HepG2 (cell line): ENCODE measurements around the gene TAMM41. TPM values are rescaled to one million over a fixed set of nuclear protein-coding genes. Genes with fewer than 3 reads are reported as not detected.

Experiments used
- ATAC-seq: fragments of 200-7000 bp; cut with Tn5 transposase; 3 replicates; pipeline ENCODE4 v1.9.1; 2020; ENCODE audit warnings: mild to moderate bottlenecking, moderate library complexity
- BruUV-seq: library from RNA; stranded (reverse); fragments of 400-500 nt; replicated peaks from 2 replicates; lab custom pipeline; 2021; lab: Mats Ljungman, UMichigan
- CTCF ChIA-PET: fragments of 300-600 bp; formaldehyde crosslinking; extraction: SDS; loops from one replicate; lab custom pipeline; 2021; ENCODE audit warnings: low total read pairs, inconsistent platforms, low intra/inter-chr PET ratio; lab: Yijun Ruan, JAX
- POLR2A ChIA-PET: fragments of 350-600 bp; sonication (Branson Sonifier 250); formaldehyde crosslinking; loops from one replicate; lab custom pipeline; 2020; ENCODE audit warnings: antibody characterized with exemption, inconsistent platforms; lab: Yijun Ruan, JAX
- DNase-seq: peaks from one replicate; pipeline ENCODE4 v3.0.0-alpha.2; 2015; ENCODE audit warnings: low spot score
- FAIRE-seq: peaks from 3 replicates; lab custom pipeline; 2011; peaks lifted over from hg19 to GRCh38; lab: Jason Lieb, UNC
- H2AFZ ChIP-seq: one replicate; pipeline ENCODE4 v1.6.1; 2011; ENCODE audit warnings: low read length, inconsistent platforms
- H3K27ac ChIP-seq: fragments of 300-600 bp; 3 replicates; pipeline ENCODE4 v1.8.0; 2011; ENCODE audit warnings: mixed run types, mild to moderate bottlenecking, mixed read lengths, low read length, inconsistent platforms; ENCODE audit not compliant: insufficient read depth; ENCODE audit errors: extremely low read length
- H3K27me3 ChIP-seq, 2 experiments: fragments of 200-600 bp in 1 of 2; 2 replicates in 1 of 2; 3 replicates in 1 of 2; pipeline versions ENCODE4 v1.6.0 to v1.8.0; 2011; ENCODE audit warnings: low read length in 2 of 2, mild to moderate bottlenecking in 2 of 2, moderate library complexity in 2 of 2, inconsistent platforms in 1 of 2; ENCODE audit not compliant: insufficient read depth in 2 of 2, control insufficient read depth in 1 of 2
- H3K36me3 ChIP-seq, 2 experiments: fragments of 200-600 bp in 1 of 2; replicated peaks in 1 of 2; 2 replicates in 1 of 2; 3 replicates in 1 of 2; pipeline versions ENCODE4 v1.5.1 to v1.8.0; 2011; ENCODE audit warnings: low read length in 2 of 2, inconsistent platforms in 1 of 2; ENCODE audit not compliant: insufficient read depth in 2 of 2, control insufficient read depth in 1 of 2
- H3K4me1 ChIP-seq: 2 replicates; pipeline ENCODE4 v1.5.1; 2012; ENCODE audit warnings: low read length, inconsistent platforms; ENCODE audit not compliant: insufficient read depth
- H3K4me2 ChIP-seq: 2 replicates; pipeline ENCODE4 v1.6.0; 2011; ENCODE audit warnings: low read depth, low read length, inconsistent platforms
- H3K4me3 ChIP-seq, 3 experiments: fragments of 200-600 bp in 1 of 3; sonication (generic), shearing (Covaris generic) in 1 of 3; replicated peaks in 1 of 3; 2 replicates each; pipeline ENCODE4 v1.5.1; 2011 to 2016; ENCODE audit warnings: low read length in 3 of 3, inconsistent platforms in 2 of 3, low read depth in 2 of 3, mild to moderate bottlenecking in 2 of 3, control low read depth in 1 of 3, mixed read lengths in 1 of 3; ENCODE audit not compliant: insufficient read depth in 1 of 3
- H3K79me2 ChIP-seq: one replicate; pipeline ENCODE4 v1.6.1; 2011; ENCODE audit warnings: low read length, inconsistent platforms; ENCODE audit not compliant: insufficient read depth
- H3K9ac ChIP-seq: 2 replicates; pipeline ENCODE4 v1.6.0; 2011; ENCODE audit warnings: mild to moderate bottlenecking, low read depth, low read length, inconsistent platforms; ENCODE audit not compliant: insufficient read depth
- H3K9me3 ChIP-seq: 2 replicates; pipeline ENCODE4 v1.5.1; 2012; ENCODE audit warnings: mild to moderate bottlenecking, low read length
- H4K20me1 ChIP-seq: 2 replicates; pipeline ENCODE4 v1.6.0; 2011; ENCODE audit warnings: inconsistent platforms, mild to moderate bottlenecking, low read length, moderate library complexity; ENCODE audit not compliant: insufficient read depth
- ARID2 ChIP-seq: sonication (generic); formaldehyde crosslinking; IDR thresholded peaks from 2 replicates; pipeline ENCODE4 v1.8.1; 2022; ENCODE audit warnings: mild to moderate bottlenecking, missing genetic modification reagents, borderline replicate concordance
- HNF1A ChIP-seq, 2 experiments: sonication (generic) in 1 of 2; formaldehyde crosslinking in 1 of 2; IDR thresholded peaks; 2 replicates each; pipeline versions ENCODE4 v1.4.0 to v1.6.1; 2016 to 2020; ENCODE audit warnings: borderline replicate concordance in 1 of 2, low read depth in 1 of 2, mild to moderate bottlenecking in 1 of 2, missing genetic modification reagents in 1 of 2
- HOXA3 ChIP-seq: sonication (generic); formaldehyde crosslinking; IDR thresholded peaks from 2 replicates; pipeline ENCODE4 v1.5.0; 2020; ENCODE audit warnings: missing genetic modification reagents
- IRX3 ChIP-seq: sonication (generic); formaldehyde crosslinking; IDR thresholded peaks from 2 replicates; pipeline ENCODE4 v1.8.1; 2023; ENCODE audit warnings: mild to moderate bottlenecking, low read depth, missing genetic modification reagents, borderline replicate concordance
- KLF6 ChIP-seq: IDR thresholded peaks from 2 replicates; pipeline ENCODE4 v1.8.0; 2016; ENCODE audit warnings: missing biosample characterization, missing genetic modification reagents
- PPARG ChIP-seq: conservative IDR thresholded peaks from 2 replicates; pipeline ENCODE4 v1.6.1; 2016; ENCODE audit warnings: missing biosample characterization, missing genetic modification reagents
- TBP ChIP-seq: sonication (generic); formaldehyde crosslinking; IDR thresholded peaks from 2 replicates; pipeline ENCODE4 v1.5.0; 2020; ENCODE audit warnings: missing genetic modification reagents
- TFDP2 ChIP-seq: sonication (generic); formaldehyde crosslinking; IDR thresholded peaks from 2 replicates; pipeline ENCODE4 v1.4.0; 2020; ENCODE audit warnings: missing genetic modification reagents
- ZBED4 ChIP-seq: sonication (generic); formaldehyde crosslinking; IDR thresholded peaks from 2 replicates; pipeline ENCODE4 v1.4.0; 2020; ENCODE audit warnings: missing genetic modification reagents, borderline replicate concordance
- ZFX ChIP-seq: sonication (generic); formaldehyde crosslinking; IDR thresholded peaks from 2 replicates; pipeline ENCODE4 v1.4.0; 2020; ENCODE audit warnings: mild to moderate bottlenecking, low read depth, missing genetic modification reagents, moderate library complexity
- ZNF18 ChIP-seq: sonication (generic); formaldehyde crosslinking; IDR thresholded peaks from 2 replicates; pipeline ENCODE4 v1.8.0; 2022; ENCODE audit warnings: mild to moderate bottlenecking, missing genetic modification reagents; ENCODE audit not compliant: insufficient replicate concordance
- WGBS: methylation state at CpG from one replicate; pipeline ENCODE4 v1.1.6; 2017; ENCODE audit warnings: low lambda C conversion rate; 5-methylcytosine and 5-hydroxymethylcytosine counted together
- in situ Hi-C: cut with HindIII; loops from 2 replicates; pipeline ENCODE4 v1.10.0; 2017; ENCODE audit warnings: low pct_unique_long_range_greater_than_20kb; ENCODE audit not compliant: extremely low pct_ligation_motif_present
- intact Hi-C: fragments of 100-400 bp; cut with micrococcal nuclease; formaldehyde crosslinking; loops from one replicate; pipeline ENCODE4 v1.10.0; 2022; ENCODE audit not compliant: unreplicated experiment
- polyA plus RNA-seq, 8 experiments: library from polyadenylated mRNA; depleted of rRNA in 3 of 8; stranded (reverse) in 7 of 8; unstranded in 1 of 8; fragments of >200 nt; fragmentation: Illumina TruSeq in 4 of 8; extraction: Trizol in 4 of 8; gene quantifications; 2 replicates each; pipeline versions ENCODE4 v1.2.1 to v1.2.3, GENCODE V29; 2011 to 2016; ENCODE audit warnings: low read depth in 4 of 8, missing spikeins in 1 of 8, mixed read lengths in 1 of 8; ENCODE audit not compliant: insufficient read depth in 1 of 8
- total RNA-seq, 5 experiments: library from RNA; depleted of rRNA; stranded (reverse); fragments of >200 nt; fragmentation: Illumina TruSeq; extraction: Trizol; gene quantifications; 2 replicates each; pipeline ENCODE4 v1.2.3, GENCODE V29; 2016; ENCODE audit warnings: low read depth in 1 of 5

Gene TAMM41
- total and polyA plus RNA-seq, 2 of the 13 experiments (the other 11 are each of a cell fraction or from before 2014, with no cell fraction given): 9.9 to 12.2 TPM

GRCh38 chr3:11819146-11819689 is 27.5 kb downstream of the TAMM41 start (continued):
- TF ChIP-seq IRX3 (CRISPR knock-in tag) (no peak), ZBED4 (CRISPR knock-in tag) (no peak)

- H3K4me1 ChIP-seq: no peaks in the 10 kb centered on the region
- no peak overlapping the region for H3K27ac ChIP-seq
- no peak overlapping the region for H3K4me2 ChIP-seq
- no peaks in the 10 kb centered on the region for H4K20me1 ChIP-seq
- H3K27me3 ChIP-seq: no peaks in the 10 kb centered on the region
- DNase-seq (no peak), ATAC-seq (no peak), FAIRE-seq (no peak)
- ChIA-PET CTCF (no interaction called here), POLR2A (no interaction called here)
- intact Hi-C loops: loop anchor here (5.0 kb wide), 1 partner anchor 96 kb away; no protein-coding TSS in a partner anchor
- in situ Hi-C loops: no loop called here
- no peaks in the 10 kb centered on the region for H3K9me3 ChIP-seq
- no TSS peak for BruUV-seq
- 83% methylated on average over 5 of the region's 5 CpGs for WGBS
- H3K4me3 ChIP-seq: no peak overlapping the region
- no peak overlapping the region for H2AFZ ChIP-seq
- peaks cover 3 to 54% of the 10 kb centered on the region in 2 experiments for H3K36me3 ChIP-seq
- H3K9ac ChIP-seq: no peak overlapping the region
- H3K79me2 ChIP-seq: no peaks in the 10 kb centered on the region
- TF ChIP-seq ZFX (CRISPR knock-in tag): no peak
- no peak for TF ChIP-seq ZNF18 (CRISPR knock-in tag)
- TF ChIP-seq HOXA3 (CRISPR knock-in tag): no peak
- no peak for TF ChIP-seq HNF1A (IDR thresholded peaks at IDR 0.05; ENCODE audit: low read depth)
- no peak for TF ChIP-seq HNF1A (CRISPR knock-in tag; IDR thresholded peaks at IDR 0.05; ENCODE audit: borderline replicate concordance)
- no peak for TF ChIP-seq PPARG (CRISPR knock-in tag)
- no peak for TF ChIP-seq TBP (CRISPR knock-in tag)
- TF ChIP-seq ARID2: no peak
- no peak for TF ChIP-seq TFDP2 (CRISPR knock-in tag)
- no peak for TF ChIP-seq KLF6 (CRISPR knock-in tag)
These were observed 28.7 kb downstream of the TAMM41 start for GRCh38 chr3:11818033-11818432.
